ENCODE results near the gene ESR2. TPM values are rescaled to one million over a fixed set of nuclear protein-coding genes. Genes with fewer than 3 reads are reported as not detected.

ESR2 gene
- total RNA-seq, 1 experiment from 2014 or later: 0.15 TPM

DNA sequence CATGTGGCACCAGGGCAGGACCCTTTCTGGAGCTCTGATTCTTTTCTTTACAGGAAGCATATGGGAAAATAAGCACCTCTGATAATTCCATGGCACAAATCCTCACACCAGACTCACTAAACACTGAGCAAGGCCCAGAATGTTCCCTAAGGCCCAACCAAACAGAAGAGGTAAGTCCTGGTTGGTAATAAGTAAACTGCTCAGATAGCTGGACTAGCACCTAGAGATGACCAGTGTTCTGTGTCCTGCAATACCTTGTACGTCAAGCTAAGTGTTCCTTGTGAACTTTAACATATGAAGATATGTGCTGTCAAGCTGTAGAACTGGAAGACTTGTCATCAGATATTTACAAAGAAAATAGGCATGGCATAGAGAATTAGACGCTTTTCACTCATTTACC, 186.7 kb downstream of the ESR2 start:
- no peak overlapping the region for H3K27ac ChIP-seq (ENCODE audit: insufficient read length, low read depth, low read length)
- no peak overlapping the region for H3K4ac ChIP-seq (ENCODE audit: low read depth, low read length)
- TF ChIP-seq, protein P1, sequence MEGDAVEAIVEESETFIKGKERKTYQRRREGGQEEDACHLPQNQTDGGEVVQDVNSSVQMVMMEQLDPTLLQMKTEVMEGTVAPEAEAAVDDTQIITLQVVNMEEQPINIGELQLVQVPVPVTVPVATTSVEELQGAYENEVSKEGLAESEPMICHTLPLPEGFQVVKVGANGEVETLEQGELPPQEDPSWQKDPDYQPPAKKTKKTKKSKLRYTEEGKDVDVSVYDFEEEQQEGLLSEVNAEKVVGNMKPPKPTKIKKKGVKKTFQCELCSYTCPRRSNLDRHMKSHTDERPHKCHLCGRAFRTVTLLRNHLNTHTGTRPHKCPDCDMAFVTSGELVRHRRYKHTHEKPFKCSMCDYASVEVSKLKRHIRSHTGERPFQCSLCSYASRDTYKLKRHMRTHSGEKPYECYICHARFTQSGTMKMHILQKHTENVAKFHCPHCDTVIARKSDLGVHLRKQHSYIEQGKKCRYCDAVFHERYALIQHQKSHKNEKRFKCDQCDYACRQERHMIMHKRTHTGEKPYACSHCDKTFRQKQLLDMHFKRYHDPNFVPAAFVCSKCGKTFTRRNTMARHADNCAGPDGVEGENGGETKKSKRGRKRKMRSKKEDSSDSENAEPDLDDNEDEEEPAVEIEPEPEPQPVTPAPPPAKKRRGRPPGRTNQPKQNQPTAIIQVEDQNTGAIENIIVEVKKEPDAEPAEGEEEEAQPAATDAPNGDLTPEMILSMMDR (conservative IDR thresholded peaks at IDR 0.05): no peak
- no peaks in the 10 kb centered on the region for H3K23me2 ChIP-seq (ENCODE audit: insufficient read length, low read depth, low read length, poor library complexity, severe bottlenecking)
- no peak overlapping the region for H2BK20ac ChIP-seq (ENCODE audit: low read depth, low read length, poor library complexity, severe bottlenecking)
- H2AK5ac ChIP-seq (ENCODE audit: insufficient read length, low read length): no peak overlapping the region
- H3K23ac ChIP-seq (ENCODE audit: insufficient read length, low read depth, low read length): no peak overlapping the region
- no peaks in the 10 kb centered on the region for H3K4me1 ChIP-seq (ENCODE audit: insufficient read depth, low read length)
- H3K9me3 ChIP-seq (ENCODE audit: control insufficient read depth, low read depth, low read length): no peaks in the 10 kb centered on the region
- H2BK5ac ChIP-seq (ENCODE audit: insufficient read length, low read length): no peak overlapping the region
- H3K27me3 ChIP-seq (ENCODE audit: insufficient read depth, low read length): no peaks in the 10 kb centered on the region
- H3T11ph ChIP-seq (ENCODE audit: low read length): no peak overlapping the region
- no peak overlapping the region for H4K8ac ChIP-seq (replicated peaks; ENCODE audit: insufficient read length, low read depth, low read length)
- no peaks in the 10 kb centered on the region for H4K20me1 ChIP-seq (ENCODE audit: control insufficient read depth, insufficient read depth, insufficient read length)
- Mint-ChIP-seq H3K27ac (no peak overlapping the region), H3K36me3 (ENCODE audit: insufficient read depth in 1 of 3, low read depth in 3 of 3) (peaks cover 3 to 16% (median 15%) of the 10 kb centered on the region in 3 experiments; a peak in 5 of 7 replicates), H3K9me3 (no peaks in the 10 kb centered on the region), H3K27me3 (ENCODE audit: low read depth) (no peaks in the 10 kb centered on the region), H3K4me3 (no peak overlapping the region), H3K4me1 (no peaks in the 10 kb centered on the region; a peak in 1 of 4 replicates)
- H3K14ac ChIP-seq (ENCODE audit: insufficient read depth, low read length): no peak overlapping the region
- WGBS (ENCODE audit: extremely low coverage, insufficient read length, low lambda C conversion rate): no CpG with 5 or more reads among the region's 2 CpGs
- no peak overlapping the region for H3K9ac ChIP-seq (ENCODE audit: extremely low read depth, insufficient read length, low read length)
- H2BK120ac ChIP-seq (ENCODE audit: low read depth, low read length, poor library complexity, severe bottlenecking): no peak overlapping the region
- H3K4me2 ChIP-seq (ENCODE audit: insufficient read depth, insufficient read length, low read length): no peak overlapping the region
- no peaks in the 10 kb centered on the region for H3K79me2 ChIP-seq (ENCODE audit: insufficient read depth, low read length)
- no peak for DNase-seq
- no peak overlapping the region for H4K5ac ChIP-seq (ENCODE audit: insufficient read length, low read depth, low read length)
- no peak overlapping the region for H3K18ac ChIP-seq (ENCODE audit: insufficient read length, low read depth, low read length)
- no peak overlapping the region for H2BK15ac ChIP-seq (ENCODE audit: low read depth, low read length)
- no peak overlapping the region for H4K91ac ChIP-seq (ENCODE audit: insufficient read length, low read depth, low read length)
- H2AFZ ChIP-seq (ENCODE audit: low read length): no peak overlapping the region
- no peak overlapping the region for H3K56ac ChIP-seq (ENCODE audit: insufficient read length, low read depth, low read length)
- no peak overlapping the region for H2BK12ac ChIP-seq (ENCODE audit: insufficient read length, low read depth, low read length)
- H3K79me1 ChIP-seq (ENCODE audit: insufficient read depth, low read depth, low read length, poor library complexity, severe bottlenecking): no peaks in the 10 kb centered on the region
